Transverse colon (tissue), 4 donors: Measurements from ENCODE around the gene ARFIP1. TPM values are rescaled to one million over a fixed set of nuclear protein-coding genes. Genes with fewer than 3 reads are reported as not detected.
"Not testable (repeated sequence)": the region's sequence is repeated elsewhere in the genome, so short reads cannot be mapped to it uniquely, and the experiment has no call there.

Experiments used
- DNase-seq: peaks from one replicate; pipeline ENCODE4 v3.0.0-alpha.2; 2019
- H3K27ac ChIP-seq, 4 donors: fragments of 200-600 bp; sonication (generic); 2 replicates each; pipeline ENCODE4 v1.5.1; 2016 to 2018; ENCODE audit warnings: inconsistent platforms in 4 of 4
- H3K27me3 ChIP-seq: fragments of 200-600 bp; sonication (generic); 2 replicates; pipeline ENCODE4 v1.5.1; 2017; ENCODE audit warnings: inconsistent platforms
- H3K36me3 ChIP-seq, 4 donors: fragments of 200-600 bp; sonication (generic); 2 replicates each; pipeline ENCODE4 v1.5.1; 2017 to 2019; ENCODE audit warnings: inconsistent platforms in 4 of 4
- H3K4me1 ChIP-seq, 4 donors: fragments of 200-600 bp; sonication (generic); 2 replicates each; pipeline ENCODE4 v1.5.1; 2017 to 2020; ENCODE audit warnings: inconsistent platforms in 4 of 4
- H3K4me3 ChIP-seq, 4 donors: fragments of 200-600 bp; sonication (generic); 1 replicate in 1 of 4; 2 replicates in 3 of 4; pipeline versions ENCODE4 v1.5.1 to v1.6.1; 2017 to 2019; ENCODE audit warnings: inconsistent platforms in 4 of 4
- H3K9me3 ChIP-seq, 2 donors: fragments of 200-600 bp; sonication (generic); 2 replicates each; pipeline ENCODE4 v1.5.1; 2017 to 2019; ENCODE audit warnings: inconsistent platforms in 2 of 2
- EP300 ChIP-seq: sonication (generic); formaldehyde crosslinking; IDR thresholded peaks from one replicate; pipeline ENCODE4 v1.6.1; 2017; ENCODE audit warnings: antibody characterized with exemption, low read depth
- POLR2A ChIP-seq: fragments of 450-650 bp; IDR thresholded peaks from one replicate; pipeline ENCODE4 v1.6.1; 2016; ENCODE audit warnings: antibody characterized with exemption, mild to moderate bottlenecking, moderate library complexity
- POLR2AphosphoS5 ChIP-seq, 3 donors: sonication (generic); formaldehyde crosslinking; IDR thresholded peaks; one replicate each; pipeline ENCODE4 v1.6.1; 2016; ENCODE audit warnings: antibody characterized with exemption in 3 of 3
- WGBS, 2 donors: methylation state at CpG; one replicate each; pipeline ENCODE4 v1.1.5; 2018; ENCODE audit warnings: low coverage in 1 of 2; 5-methylcytosine and 5-hydroxymethylcytosine counted together
- in situ Hi-C, 4 donors: fragments of 200-750 bp; cut with MboI; loops; one replicate each; pipeline versions ENCODE4 v1.15.0 to v1.15.1; 2017; ENCODE audit warnings: low sequenced_read_pairs in 3 of 4, low pct_ligation_motif_present in 1 of 4, low pct_unique_long_range_greater_than_20kb in 1 of 4
- intact Hi-C: fragments of 100-400 bp; cut with DNase I; formaldehyde crosslinking; loops from one replicate; pipeline ENCODE4 v1.15.1; 2023; ENCODE audit warnings: low total_unique reads
- total RNA-seq, 4 donors: library from RNA; depleted of rRNA; stranded (reverse); fragments of >200 nt; gene quantifications; one replicate each; pipeline ENCODE4 v1.1.0, GENCODE V29; 2016
- TF ChIP-seq, protein P1 (sequence below), 5 experiments: fragments of 200-600 bp in 3 of 5; fragments of 450-650 bp in 2 of 5; sonication (generic) in 3 of 5; IDR thresholded peaks; 1 replicate in 2 of 5; 2 replicates in 3 of 5; pipeline ENCODE4 v1.5.1; 2016 to 2017; ENCODE audit warnings: antibody characterized with exemption in 5 of 5, inconsistent platforms in 3 of 5, mild to moderate bottlenecking in 2 of 5, moderate library complexity in 1 of 5

ARFIP1 gene
- total RNA-seq, 4 donors from 2014 or later, result 35.0 to 115 (median 46.2) TPM

DNA sequence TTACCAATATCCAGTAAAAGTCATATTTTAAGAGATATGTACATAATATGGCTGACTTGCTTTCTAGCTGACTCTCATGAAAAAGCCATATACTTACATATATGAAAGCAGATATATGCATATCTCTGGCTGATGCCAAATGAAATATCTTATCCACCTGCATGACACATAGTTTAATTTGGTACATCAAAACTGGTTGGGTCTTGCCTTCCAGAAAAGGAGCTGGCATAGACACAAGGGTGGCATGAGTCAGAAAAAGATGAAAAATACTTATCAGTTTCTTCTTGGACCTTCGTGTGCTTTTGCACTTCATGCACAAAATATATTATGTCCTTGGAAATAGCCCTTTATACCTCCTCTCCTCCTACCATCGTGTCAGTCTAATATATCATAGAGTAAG, 32.3 kb upstream of the ARFIP1 start:
- no peaks in the 10 kb centered on the region for H3K27me3 ChIP-seq
- no peak overlapping the region for H3K27ac ChIP-seq
- no peaks in the 10 kb centered on the region for H3K36me3 ChIP-seq
- no peak for DNase-seq
- intact Hi-C loops, result no loop called here
- WGBS, 2 donors, result 56 to 71% methylated on average over 2 of the region's 2 CpGs
- no peak for TF ChIP-seq POLR2AphosphoS5 (IDR thresholded peaks at IDR 0.05)
- TF ChIP-seq EP300, result no peak
- TF ChIP-seq POLR2A, result no peak
- TF ChIP-seq, protein P1, sequence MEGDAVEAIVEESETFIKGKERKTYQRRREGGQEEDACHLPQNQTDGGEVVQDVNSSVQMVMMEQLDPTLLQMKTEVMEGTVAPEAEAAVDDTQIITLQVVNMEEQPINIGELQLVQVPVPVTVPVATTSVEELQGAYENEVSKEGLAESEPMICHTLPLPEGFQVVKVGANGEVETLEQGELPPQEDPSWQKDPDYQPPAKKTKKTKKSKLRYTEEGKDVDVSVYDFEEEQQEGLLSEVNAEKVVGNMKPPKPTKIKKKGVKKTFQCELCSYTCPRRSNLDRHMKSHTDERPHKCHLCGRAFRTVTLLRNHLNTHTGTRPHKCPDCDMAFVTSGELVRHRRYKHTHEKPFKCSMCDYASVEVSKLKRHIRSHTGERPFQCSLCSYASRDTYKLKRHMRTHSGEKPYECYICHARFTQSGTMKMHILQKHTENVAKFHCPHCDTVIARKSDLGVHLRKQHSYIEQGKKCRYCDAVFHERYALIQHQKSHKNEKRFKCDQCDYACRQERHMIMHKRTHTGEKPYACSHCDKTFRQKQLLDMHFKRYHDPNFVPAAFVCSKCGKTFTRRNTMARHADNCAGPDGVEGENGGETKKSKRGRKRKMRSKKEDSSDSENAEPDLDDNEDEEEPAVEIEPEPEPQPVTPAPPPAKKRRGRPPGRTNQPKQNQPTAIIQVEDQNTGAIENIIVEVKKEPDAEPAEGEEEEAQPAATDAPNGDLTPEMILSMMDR (IDR thresholded peaks at IDR 0.05), result no peak
- H3K4me1 ChIP-seq, result no peaks in the 10 kb centered on the region
- in situ Hi-C loops, result no loop called here
- H3K9me3 ChIP-seq, result no peaks in the 10 kb centered on the region
- no peak overlapping the region for H3K4me3 ChIP-seq

DNA sequence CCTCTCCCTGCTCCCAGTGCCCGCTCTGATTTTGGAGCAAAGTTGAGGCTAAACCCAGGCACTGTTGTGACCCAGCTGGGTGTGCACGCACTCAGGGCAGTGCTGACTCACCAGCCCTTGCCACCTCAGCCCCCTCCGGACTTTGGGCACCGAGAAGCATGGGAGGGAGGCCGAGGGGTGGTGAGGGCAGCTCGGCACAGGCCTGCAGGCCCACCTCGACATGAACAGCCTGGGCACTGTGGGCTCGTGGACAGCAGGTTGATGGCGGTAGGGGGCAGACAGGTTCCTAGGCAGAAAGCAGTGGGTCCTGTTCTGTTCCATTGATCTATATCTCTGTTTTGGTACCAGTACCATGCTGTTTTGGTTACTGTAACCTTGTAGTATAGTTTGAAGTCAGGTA, 31.1 kb upstream of the ARFIP1 start:
- WGBS, 2 donors, result 92% methylated on average over 6 of the region's 9 CpGs; no CpG with 5 or more reads in 1 of the 2 donors
- DNase-seq, result no peak
- Histone ChIP-seq H3K9me3 (no peaks in the 10 kb centered on the region), H3K36me3 (no peaks in the 10 kb centered on the region), H3K27ac (no peak overlapping the region), H3K4me1 (no peaks in the 10 kb centered on the region), H3K4me3 (no peak overlapping the region), H3K27me3 (no peaks in the 10 kb centered on the region)
- intact Hi-C loops, result no loop called here
- in situ Hi-C loops, result no loop called here
- TF ChIP-seq POLR2AphosphoS5 (IDR thresholded peaks at IDR 0.05), result no peak
- no peak for TF ChIP-seq EP300
- TF ChIP-seq, protein P1 (IDR thresholded peaks at IDR 0.05), result no peak
- no peak for TF ChIP-seq POLR2A

DNA sequence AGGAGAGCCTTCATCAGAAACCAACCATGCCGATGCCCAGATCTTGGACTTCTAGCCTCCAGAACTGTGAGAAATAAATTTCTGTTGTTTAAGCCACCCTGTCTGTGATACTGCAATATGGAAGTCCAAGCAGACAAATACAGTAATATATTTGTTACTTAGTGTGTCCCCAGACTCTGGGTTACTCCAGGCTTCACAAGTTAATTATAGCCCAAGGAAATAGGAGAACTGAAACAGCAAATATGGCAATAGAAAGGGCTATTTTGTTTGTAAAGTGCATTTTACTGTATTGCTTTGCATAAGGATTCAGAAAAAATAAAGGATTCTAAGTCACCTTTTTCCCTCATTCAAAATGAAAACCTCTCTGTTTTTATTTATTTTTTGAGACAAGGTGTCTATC, 16.0 kb upstream of the ARFIP1 start:
- in situ Hi-C loops (no loop called here), intact Hi-C loops (no loop called here)
- no peak overlapping the region for H3K27ac ChIP-seq
- 91% methylated on average over 1 of the region's 1 CpG; no CpG with 5 or more reads in 1 of the 2 donors for WGBS, 2 donors
- DNase-seq, result no peak
- no peaks in the 10 kb centered on the region for H3K36me3 ChIP-seq
- H3K4me3 ChIP-seq, result no peak overlapping the region
- no peaks in the 10 kb centered on the region for H3K27me3 ChIP-seq
- H3K9me3 ChIP-seq, result no peaks in the 10 kb centered on the region
- no peak for TF ChIP-seq POLR2A
- TF ChIP-seq POLR2AphosphoS5 (IDR thresholded peaks at IDR 0.05), result no peak
- TF ChIP-seq EP300, result no peak
- TF ChIP-seq, protein P1 (IDR thresholded peaks at IDR 0.05), result no peak
- H3K4me1 ChIP-seq, result no peaks in the 10 kb centered on the region

DNA sequence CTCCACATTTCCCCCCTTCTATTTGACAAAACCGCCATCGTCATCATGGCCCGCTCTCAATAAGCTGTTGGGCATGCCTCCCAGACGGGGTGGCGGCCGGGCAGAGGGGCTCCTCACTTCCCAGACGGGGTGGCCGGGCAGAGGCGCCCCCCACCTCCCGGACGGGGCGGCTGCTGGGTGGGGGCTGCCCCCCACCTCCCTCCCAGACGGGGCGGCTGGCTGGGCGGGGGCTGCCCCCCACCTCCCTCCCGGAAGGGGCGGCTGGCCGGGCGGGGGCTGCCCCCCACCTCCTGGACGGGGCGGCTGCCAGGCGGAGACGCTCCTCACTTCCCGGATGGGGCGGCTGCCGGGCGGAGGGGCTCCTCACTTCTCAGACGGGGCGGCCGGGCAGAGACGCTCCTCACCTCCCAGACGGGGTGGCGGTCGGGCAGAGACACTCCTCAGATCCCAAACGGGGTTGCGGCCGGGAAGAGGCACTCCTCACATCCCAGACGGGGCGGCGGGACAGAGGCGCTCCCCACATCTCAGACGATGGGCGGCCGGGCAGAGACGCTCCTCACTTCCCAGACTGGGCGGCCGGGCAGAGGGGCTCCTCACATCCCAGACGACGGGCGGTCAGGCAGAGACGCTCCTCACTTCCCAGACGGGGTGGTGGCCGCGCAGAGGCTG, 14.6 kb upstream of the ARFIP1 start:
- H3K27ac ChIP-seq, H3K36me3 ChIP-seq, DNase-seq, H3K4me3 ChIP-seq, H3K27me3 ChIP-seq, in situ Hi-C loops, H3K9me3 ChIP-seq, H3K4me1 ChIP-seq, intact Hi-C loops: not testable (repeated sequence)
- 90 to 96% methylated on average over 2 to 45 of the region's 54 CpGs for WGBS, 2 donors
